ENCODE results near the gene TRAPPC2B. TPM values are rescaled to one million over a fixed set of nuclear protein-coding genes. Genes with fewer than 3 reads are reported as not detected.
"Not testable (repeated sequence)": the region's sequence is repeated elsewhere in the genome, so short reads cannot be mapped to it uniquely, and the experiment has no call there.

TRAPPC2B gene
- total RNA-seq, 4 donors from 2014 or later = 3.0 to 67.7 (median 9.9) TPM

GRCh38 chr19:57374179-57374578 lies 10.8 kb downstream of the TRAPPC2B start:
- Histone ChIP-seq H3K36me3 (peaks cover 0 to 51% (median 0%) of the 10 kb centered on the region in 3 donors), H3K9me3 (peaks cover 0 to 40% (median 14%) of the 10 kb centered on the region in 4 donors)

GRCh38 chr19:57374647-57375046 lies 11.3 kb downstream of the TRAPPC2B start:
- H3K27me3 ChIP-seq, H3K27ac ChIP-seq, DNase-seq, H3K4me1 ChIP-seq, H3K4me3 ChIP-seq: not testable (repeated sequence)
- peaks cover 0 to 51% (median 0%) of the 10 kb centered on the region in 3 donors for H3K36me3 ChIP-seq
- H3K9me3 ChIP-seq = peaks cover 0 to 40% (median 15%) of the 10 kb centered on the region in 4 donors

More at GRCh38 chr19:57374179-57374578, 10.8 kb downstream of the TRAPPC2B start:
- TF ChIP-seq POLR2A (IDR thresholded peaks at IDR 0.05) (no peak), CTCF (IDR thresholded peaks at IDR 0.05) (no peak)
- H3K4me1 ChIP-seq = no peaks in the 10 kb centered on the region
- H3K4me3 ChIP-seq = no peak overlapping the region
- no peak overlapping the region for H3K27ac ChIP-seq
- no peak for DNase-seq
- no peaks in the 10 kb centered on the region for H3K27me3 ChIP-seq

GRCh38 chr19:57376151-57376550 lies 12.8 kb downstream of the TRAPPC2B start:
- no peak overlapping the region for H3K4me3 ChIP-seq
- TF ChIP-seq CTCF (IDR thresholded peaks at IDR 0.05) (no peak), POLR2A (IDR thresholded peaks at IDR 0.05) (no peak)
- H3K27ac ChIP-seq = no peak overlapping the region
- H3K36me3 ChIP-seq = peaks cover 0 to 51% (median 0%) of the 10 kb centered on the region in 3 donors
- DNase-seq = no peak
- H3K9me3 ChIP-seq = peaks cover 0 to 40% (median 17%) of the 10 kb centered on the region in 4 donors
- no peaks in the 10 kb centered on the region for H3K4me1 ChIP-seq
- no peaks in the 10 kb centered on the region for H3K27me3 ChIP-seq

- H3K27me3 ChIP-seq = no peaks in the 10 kb centered on the region
- H3K9me3 ChIP-seq = peaks cover 0 to 42% (median 17%) of the 10 kb centered on the region in 4 donors
- peaks cover 0 to 40% (median 0%) of the 10 kb centered on the region in 3 donors for H3K36me3 ChIP-seq
- no peaks in the 10 kb centered on the region for H3K4me1 ChIP-seq
- H3K4me3 ChIP-seq = no peak overlapping the region
- H3K27ac ChIP-seq = no peak overlapping the region
- no peak for TF ChIP-seq POLR2A (IDR thresholded peaks at IDR 0.05)
- TF ChIP-seq CTCF (IDR thresholded peaks at IDR 0.05) = no peak
- no peak for DNase-seq
Observed at GRCh38 chr19:57377498-57378146, 14.3 kb downstream of the TRAPPC2B start.

GRCh38 chr19:57380923-57381322 lies 17.6 kb downstream of the TRAPPC2B start:
- no peak for DNase-seq
- Histone ChIP-seq H3K36me3 (peaks cover 0 to 22% (median 0%) of the 10 kb centered on the region in 3 donors), H3K27me3 (no peaks in the 10 kb centered on the region), H3K9me3 (peaks cover 0 to 31% (median 9%) of the 10 kb centered on the region in 4 donors), H3K27ac (no peak overlapping the region), H3K4me1 (no peaks in the 10 kb centered on the region), H3K4me3 (no peak overlapping the region)
- TF ChIP-seq POLR2A (IDR thresholded peaks at IDR 0.05) (no peak), CTCF (IDR thresholded peaks at IDR 0.05) (no peak)

GRCh38 chr19:57382806-57383488 lies 19.6 kb downstream of the TRAPPC2B start:
- Histone ChIP-seq H3K27ac (no peak overlapping the region), H3K9me3 (peaks cover 0 to 14% (median 6%) of the 10 kb centered on the region in 4 donors)

More at GRCh38 chr19:57382806-57383488, 19.6 kb downstream of the TRAPPC2B start:
- H3K36me3 ChIP-seq = peaks cover 0 to 4% (median 0%) of the 10 kb centered on the region in 3 donors
- TF ChIP-seq CTCF (IDR thresholded peaks at IDR 0.05) (no peak), POLR2A (IDR thresholded peaks at IDR 0.05) (no peak)
- H3K4me3 ChIP-seq = no peak overlapping the region
- no peaks in the 10 kb centered on the region for H3K4me1 ChIP-seq
- DNase-seq = no peak
- H3K27me3 ChIP-seq = no peaks in the 10 kb centered on the region
